Testis (tissue), 3 donors: ENCODE results near the gene DGUOK. TPM values are rescaled to one million over a fixed set of nuclear protein-coding genes. Genes with fewer than 3 reads are reported as not detected.

ENCODE experiments used
- DNase-seq: peaks from one replicate; pipeline ENCODE4 v3.0.0-alpha.2; 2019
- H3K27ac ChIP-seq, 2 donors: fragments of 200-600 bp; sonication (generic); one replicate each; pipeline ENCODE4 v1.5.1; 2019
- H3K27me3 ChIP-seq: fragments of 200-600 bp; sonication (generic); one replicate; pipeline ENCODE4 v1.5.1; 2019
- H3K36me3 ChIP-seq: fragments of 200-600 bp; sonication (generic); one replicate; pipeline ENCODE4 v1.5.1; 2017; ENCODE audit warnings: low read depth; ENCODE audit errors: missing control alignments
- H3K4me1 ChIP-seq: fragments of 200-600 bp; sonication (generic); one replicate; pipeline ENCODE4 v1.5.1; 2019
- H3K4me3 ChIP-seq, 2 donors: fragments of 200-600 bp; sonication (generic); one replicate each; pipeline ENCODE4 v1.5.1; 2017 to 2019
- H3K9me3 ChIP-seq: fragments of 200-600 bp; sonication (generic); one replicate; pipeline ENCODE4 v1.5.1; 2017
- CTCF ChIP-seq, 3 experiments: fragments of 450-650 bp in 2 of 3; fragments of 200-600 bp in 1 of 3; sonication (generic) in 1 of 3; IDR thresholded peaks; one replicate each; pipeline ENCODE4 v1.5.1; 2016 to 2019; ENCODE audit warnings: antibody characterized with exemption in 3 of 3, mild to moderate bottlenecking in 2 of 3, moderate library complexity in 1 of 3
- POLR2A ChIP-seq: fragments of 450-650 bp; IDR thresholded peaks from one replicate; pipeline ENCODE4 v1.6.1; 2017; ENCODE audit warnings: antibody characterized with exemption, mild to moderate bottlenecking, moderate library complexity
- WGBS, 2 donors: methylation state at CpG; one replicate each; pipeline ENCODE4 v1.1.5; 2018; 5-methylcytosine and 5-hydroxymethylcytosine counted together
- intact Hi-C: fragments of 100-400 bp; cut with DNase I; formaldehyde crosslinking; loops from one replicate; pipeline ENCODE4 v1.15.1; 2023; ENCODE audit warnings: low total_unique reads
- polyA plus RNA-seq: library from polyadenylated mRNA; stranded (reverse); fragments of 350-450 nt; fragmentation: Illumina TruSeq; extraction: RNeasy Lipid Tissue Mini Kit (QIAGEN cat#74804); gene quantifications from one replicate; pipeline ENCODE4 v1.2.3, GENCODE V29; 2014; ENCODE audit warnings: low read depth, low replicate concordance; ENCODE audit not compliant: insufficient read depth
- total RNA-seq, 2 donors: library from RNA; depleted of rRNA; stranded (reverse); fragments of >200 nt; gene quantifications; one replicate each; pipeline ENCODE4 v1.2.3, GENCODE V29; 2016

Gene DGUOK
- total and polyA plus RNA-seq, 3 donors from 2014 or later, result 87.7 to 93.9 (median 91.0) TPM

GRCh38 chr2:73891276-73891901 is 35.3 kb upstream of the DGUOK start:
- no peaks in the 10 kb centered on the region for H3K36me3 ChIP-seq
- no peaks in the 10 kb centered on the region for H3K4me1 ChIP-seq
- no peaks in the 10 kb centered on the region for H3K9me3 ChIP-seq
- no peak for DNase-seq
- H3K27ac ChIP-seq, result no peak overlapping the region
- no peaks in the 10 kb centered on the region for H3K27me3 ChIP-seq
- WGBS, 2 donors, result 89 to 90% methylated on average over 5 of the region's 5 CpGs
- intact Hi-C loops, result no loop called here
- TF ChIP-seq CTCF (IDR thresholded peaks at IDR 0.05), result no peak
- TF ChIP-seq POLR2A, result no peak
- H3K4me3 ChIP-seq, result no peak overlapping the region

DNA sequence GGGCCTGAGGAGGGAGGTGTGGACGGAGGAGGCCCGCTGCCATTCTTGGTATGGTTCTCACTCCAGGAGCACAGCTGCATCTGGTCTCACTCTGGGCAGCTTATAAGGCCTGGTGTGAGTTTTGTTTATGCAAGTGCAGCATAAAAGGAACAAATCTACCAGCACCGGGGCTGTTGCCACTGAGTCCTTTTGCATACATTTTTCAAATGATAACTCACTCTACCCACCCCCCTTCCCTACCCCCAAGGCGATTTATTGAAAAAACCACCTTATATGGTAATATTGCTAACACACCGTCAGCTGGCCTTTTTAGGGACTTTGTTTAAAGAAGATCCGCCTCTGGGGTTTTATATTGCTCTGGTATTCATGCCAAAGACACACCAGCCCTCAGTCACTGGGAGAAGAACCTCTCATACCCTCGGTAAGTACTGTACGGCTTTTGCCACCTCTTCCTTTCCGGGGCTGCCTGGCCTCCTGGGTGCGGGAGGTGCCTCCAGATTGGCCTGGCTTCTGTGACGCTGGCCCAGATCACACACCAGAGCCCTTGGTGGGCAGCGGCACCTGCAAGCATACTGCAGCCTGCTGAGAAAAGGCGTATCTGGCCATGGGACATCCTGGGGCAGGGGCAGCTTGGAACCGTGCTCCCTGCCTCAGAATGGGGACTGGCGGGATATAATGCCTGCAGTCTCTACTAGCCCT is 33.9 kb upstream of the DGUOK start, which contains the start of gene ACTG2:
TSS of gene ACTG2 (plus strand) at position 378 of the 699 bp plus-strand sequence. CDS start 8,304 bp downstream, outside the sequence.
- H3K27ac ChIP-seq, result no peak within 1 kb of the TSS
- DNase-seq, result no peak
- WGBS, 2 donors, result 86 to 93% methylated on average over 10 to 15 of the region's 15 CpGs

GRCh38 chr2:73893764-73894474 is 32.8 kb upstream of the DGUOK start:
- WGBS, 2 donors, result 83 to 91% methylated on average over 9 of the region's 9 CpGs
- Histone ChIP-seq H3K4me1 (no peaks in the 10 kb centered on the region), H3K27ac (no peak overlapping the region), H3K27me3 (no peaks in the 10 kb centered on the region), H3K36me3 (no peaks in the 10 kb centered on the region), H3K9me3 (no peaks in the 10 kb centered on the region), H3K4me3 (no peak overlapping the region)
- intact Hi-C loops, result no loop called here
- TF ChIP-seq CTCF (IDR thresholded peaks at IDR 0.05) (no peak), POLR2A (no peak)
- no peak for DNase-seq

More for the DNA sequence above, 33.9 kb upstream of the DGUOK start, which contains the start of gene ACTG2:
- Histone ChIP-seq H3K9me3 (no peaks in the 10 kb centered on the region), H3K36me3 (no peaks in the 10 kb centered on the region), H3K27me3 (no peaks in the 10 kb centered on the region), H3K4me3 (no peak within 1 kb of the TSS), H3K4me1 (no peaks in the 10 kb centered on the region)
- intact Hi-C loops, result no loop called here
- no peak for TF ChIP-seq POLR2A
- TF ChIP-seq CTCF (IDR thresholded peaks at IDR 0.05), result no peak

GRCh38 chr2:73894475-73894850 is 32.2 kb upstream of the DGUOK start:
- Histone ChIP-seq H3K27me3 (no peaks in the 10 kb centered on the region), H3K9me3 (no peaks in the 10 kb centered on the region), H3K4me1 (no peaks in the 10 kb centered on the region), H3K36me3 (no peaks in the 10 kb centered on the region), H3K27ac (no peak overlapping the region), H3K4me3 (no peak overlapping the region)
- no peak for TF ChIP-seq CTCF (IDR thresholded peaks at IDR 0.05)
- TF ChIP-seq POLR2A, result no peak
- DNase-seq, result no peak
- intact Hi-C loops, result no loop called here
- WGBS, 2 donors, result 93 to 97% methylated on average over 2 of the region's 2 CpGs
